Activated naive CD4-positive, alpha-beta T cell treated with anti-CD3 and anti-CD28 coated beads, Interleukin-2, amount 50 U/mL, for 24 hours (primary cell): ENCODE results near the gene PXMP4.
"Not testable (repeated sequence)": the region's sequence is repeated elsewhere in the genome, so short reads cannot be mapped to it uniquely, and the experiment has no call there.

Experiments used
- H3K27ac Mint-ChIP-seq: one replicate; pipeline ENCODE4 v1.8.0; 2021; ENCODE audit warnings: mild to moderate bottlenecking, mixed read lengths
- H3K27me3 Mint-ChIP-seq: one replicate; pipeline ENCODE4 v1.8.0; 2021; ENCODE audit warnings: mixed read lengths
- H3K36me3 Mint-ChIP-seq: one replicate; pipeline ENCODE4 v1.8.0; 2021; ENCODE audit warnings: mixed read lengths
- H3K4me1 Mint-ChIP-seq: one replicate; pipeline ENCODE4 v1.8.0; 2021; ENCODE audit warnings: mixed read lengths
- H3K4me3 Mint-ChIP-seq: one replicate; pipeline ENCODE4 v1.8.0; 2021; ENCODE audit warnings: mild to moderate bottlenecking, mixed read lengths
- H3K9me3 Mint-ChIP-seq: one replicate; pipeline ENCODE4 v1.8.0; 2021; ENCODE audit warnings: mixed read lengths

PXMP4 gene, protein sequence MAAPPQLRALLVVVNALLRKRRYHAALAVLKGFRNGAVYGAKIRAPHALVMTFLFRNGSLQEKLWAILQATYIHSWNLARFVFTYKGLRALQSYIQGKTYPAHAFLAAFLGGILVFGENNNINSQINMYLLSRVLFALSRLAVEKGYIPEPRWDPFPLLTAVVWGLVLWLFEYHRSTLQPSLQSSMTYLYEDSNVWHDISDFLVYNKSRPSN

DNA sequence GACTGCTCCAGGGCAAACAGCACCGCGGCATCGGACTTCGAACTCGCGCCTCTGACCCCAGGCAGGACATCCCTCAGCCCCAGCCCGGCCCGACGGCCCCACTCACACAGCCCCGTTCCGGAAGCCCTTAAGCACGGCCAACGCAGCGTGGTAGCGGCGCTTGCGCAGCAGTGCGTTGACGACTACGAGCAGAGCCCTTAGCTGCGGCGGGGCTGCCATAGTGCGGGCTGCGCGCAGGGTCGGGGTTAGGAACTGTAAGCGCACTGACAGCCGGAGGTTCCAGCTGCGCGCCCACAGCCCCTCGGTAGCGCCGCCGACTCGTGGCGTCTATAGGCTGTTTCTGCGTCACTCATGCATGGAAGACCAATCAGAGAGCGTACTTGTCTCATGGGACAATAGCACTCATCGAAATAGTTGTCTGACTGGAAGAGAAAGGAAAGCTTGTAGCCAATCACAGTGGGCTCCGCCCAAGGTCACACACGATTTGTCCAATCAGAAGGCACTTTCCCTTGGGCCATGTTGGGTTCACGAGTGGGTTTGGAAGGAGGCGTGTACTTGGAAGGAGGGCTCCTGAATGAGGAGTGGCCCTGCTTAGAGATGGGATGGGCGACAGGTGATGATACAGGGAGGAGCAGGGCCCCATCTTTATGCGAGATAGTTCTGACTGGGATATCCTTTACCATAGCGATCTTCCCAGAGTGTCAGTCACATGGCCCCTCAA lies at the start of gene PXMP4:
Gene PXMP4 (minus strand): TSS at position 322 of the 721 bp plus-strand sequence. CDS start 103 bp downstream, at position 219.
- Mint-ChIP-seq H3K27me3 (no peaks in the 10 kb centered on the region), H3K9me3 (no peaks in the 10 kb centered on the region), H3K4me1 (peaks cover 35% of the 10 kb centered on the region), H3K36me3 (peaks cover 2% of the 10 kb centered on the region), H3K27ac (peak within 1 kb of the TSS; percentile 87), H3K4me3 (peak within 1 kb of the TSS; percentile 87)

DNA sequence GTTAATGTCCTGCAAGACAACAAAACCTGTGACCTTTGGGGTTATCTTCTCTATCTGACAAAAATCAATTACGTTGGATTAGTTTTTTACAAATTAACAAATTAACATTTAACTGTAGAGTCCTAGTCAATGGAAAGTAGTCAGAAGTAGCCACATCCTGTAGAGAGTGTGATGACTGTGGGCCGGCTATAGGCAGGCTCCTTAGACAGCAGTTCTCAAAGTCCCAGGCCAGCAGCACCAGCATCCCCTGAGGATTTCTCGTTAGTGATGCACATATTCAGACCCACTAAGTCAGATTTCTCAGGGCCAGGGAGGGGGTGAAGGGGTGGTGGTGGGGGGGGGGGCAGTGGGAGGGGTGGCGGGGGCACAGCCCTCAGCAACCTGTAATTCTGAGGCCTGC lies 48.9 kb upstream of the PXMP4 start:
- no peak overlapping the region for H3K27ac Mint-ChIP-seq

DNA sequence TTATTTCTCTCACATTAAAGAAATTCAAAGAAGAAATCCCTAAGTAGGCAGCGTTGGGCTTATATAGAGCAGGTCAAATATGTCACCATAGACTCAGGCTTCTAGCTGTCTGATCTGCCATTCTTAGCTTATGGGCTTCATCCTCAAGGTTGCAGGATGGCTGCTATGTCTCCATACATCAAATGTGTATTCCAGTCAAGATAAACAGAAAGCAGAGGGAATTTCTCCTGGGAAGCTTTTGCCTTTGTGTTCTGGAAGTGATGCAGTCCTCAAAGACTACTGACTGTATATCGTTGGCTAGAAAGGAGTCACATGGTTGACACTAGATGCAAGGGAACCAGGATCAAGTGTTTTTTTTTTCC lies 47.6 kb upstream of the PXMP4 start:
- no peak overlapping the region for H3K4me3 Mint-ChIP-seq
- H3K36me3 Mint-ChIP-seq = peaks cover 10% of the 10 kb centered on the region
- no peaks in the 10 kb centered on the region for H3K9me3 Mint-ChIP-seq
- H3K4me1 Mint-ChIP-seq = no peaks in the 10 kb centered on the region
- no peaks in the 10 kb centered on the region for H3K27me3 Mint-ChIP-seq
- H3K27ac Mint-ChIP-seq = no peak overlapping the region

More for the DNA sequence above, 48.9 kb upstream of the PXMP4 start:
- H3K36me3 Mint-ChIP-seq = peaks cover 13% of the 10 kb centered on the region
- H3K27me3 Mint-ChIP-seq = no peaks in the 10 kb centered on the region
- no peak overlapping the region for H3K4me3 Mint-ChIP-seq
- H3K9me3 Mint-ChIP-seq = no peaks in the 10 kb centered on the region
- H3K4me1 Mint-ChIP-seq = no peaks in the 10 kb centered on the region

DNA sequence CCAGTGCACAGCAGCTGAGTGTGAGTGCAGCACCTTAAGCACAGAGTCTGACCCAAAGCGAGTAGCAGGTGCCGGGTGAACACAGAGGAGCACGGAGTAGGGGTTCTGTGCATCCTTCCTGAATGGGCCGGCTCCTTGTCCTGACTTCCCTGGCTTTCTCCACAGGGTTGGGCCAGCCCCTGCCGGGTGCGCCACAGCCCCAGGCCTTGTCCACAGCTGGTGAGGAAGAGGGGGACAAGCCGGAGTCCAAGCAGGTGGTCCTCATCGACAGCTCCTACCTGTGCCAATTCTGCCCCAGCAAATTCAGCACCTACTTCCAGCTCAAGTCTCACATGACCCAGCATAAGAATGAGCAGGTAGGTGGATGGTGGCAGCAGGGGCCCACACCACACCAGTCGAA lies 46.6 kb upstream of the PXMP4 start:
- Mint-ChIP-seq H3K27me3 (no peaks in the 10 kb centered on the region), H3K9me3 (no peaks in the 10 kb centered on the region), H3K4me1 (no peaks in the 10 kb centered on the region), H3K4me3 (no peak overlapping the region), H3K27ac (no peak overlapping the region), H3K36me3 (peaks cover 10% of the 10 kb centered on the region)

DNA sequence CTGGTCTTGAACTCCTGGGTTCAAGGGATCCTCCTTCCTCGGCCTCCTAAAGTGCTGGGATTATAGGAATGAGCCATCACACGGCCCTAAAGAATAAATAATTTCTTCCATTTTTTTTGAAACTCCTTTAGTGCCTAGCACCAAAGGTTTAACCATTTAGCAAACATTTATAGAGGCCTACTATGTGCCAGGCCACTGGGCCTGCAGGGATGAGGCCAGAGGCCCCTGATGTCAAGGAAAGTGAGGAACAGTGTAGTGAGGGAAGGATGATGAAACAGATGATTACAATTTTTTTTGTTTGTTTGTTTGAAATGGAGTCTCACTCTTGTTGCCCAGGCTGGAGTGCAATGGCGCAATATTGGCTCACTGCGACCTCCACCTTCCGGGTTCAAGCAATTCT lies 45.5 kb upstream of the PXMP4 start:
- Mint-ChIP-seq H3K27ac (peak overlapping the region; percentile 30), H3K36me3 (peaks cover 10% of the 10 kb centered on the region), H3K4me3 (no peak overlapping the region), H3K9me3 (no peaks in the 10 kb centered on the region), H3K27me3 (no peaks in the 10 kb centered on the region), H3K4me1 (no peaks in the 10 kb centered on the region)

DNA sequence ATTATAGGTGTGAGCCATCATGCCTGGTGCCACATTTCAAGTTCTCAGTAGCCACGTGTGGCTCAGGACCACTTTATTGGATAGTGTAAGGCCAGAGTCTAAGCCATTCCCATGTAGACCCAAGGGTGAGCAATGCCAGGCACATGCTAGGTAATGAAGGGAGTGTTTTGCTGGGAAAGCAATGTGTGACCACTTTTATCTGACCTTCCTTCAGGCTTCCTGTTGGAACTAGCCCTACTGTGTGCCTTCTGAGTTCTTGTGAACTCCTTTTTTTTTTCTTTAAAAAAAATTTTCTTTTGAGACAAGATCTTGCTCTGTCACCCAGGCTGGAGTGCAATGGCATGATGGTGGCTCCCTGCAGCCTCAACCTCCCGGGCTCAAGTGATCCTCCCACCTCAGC lies 45.0 kb upstream of the PXMP4 start:
- H3K4me1 Mint-ChIP-seq = no peaks in the 10 kb centered on the region
- no peak overlapping the region for H3K4me3 Mint-ChIP-seq
- H3K27me3 Mint-ChIP-seq = no peaks in the 10 kb centered on the region
- peak overlapping the region; percentile 30 for H3K27ac Mint-ChIP-seq
- peaks cover 10% of the 10 kb centered on the region for H3K36me3 Mint-ChIP-seq
- H3K9me3 Mint-ChIP-seq = no peaks in the 10 kb centered on the region

DNA sequence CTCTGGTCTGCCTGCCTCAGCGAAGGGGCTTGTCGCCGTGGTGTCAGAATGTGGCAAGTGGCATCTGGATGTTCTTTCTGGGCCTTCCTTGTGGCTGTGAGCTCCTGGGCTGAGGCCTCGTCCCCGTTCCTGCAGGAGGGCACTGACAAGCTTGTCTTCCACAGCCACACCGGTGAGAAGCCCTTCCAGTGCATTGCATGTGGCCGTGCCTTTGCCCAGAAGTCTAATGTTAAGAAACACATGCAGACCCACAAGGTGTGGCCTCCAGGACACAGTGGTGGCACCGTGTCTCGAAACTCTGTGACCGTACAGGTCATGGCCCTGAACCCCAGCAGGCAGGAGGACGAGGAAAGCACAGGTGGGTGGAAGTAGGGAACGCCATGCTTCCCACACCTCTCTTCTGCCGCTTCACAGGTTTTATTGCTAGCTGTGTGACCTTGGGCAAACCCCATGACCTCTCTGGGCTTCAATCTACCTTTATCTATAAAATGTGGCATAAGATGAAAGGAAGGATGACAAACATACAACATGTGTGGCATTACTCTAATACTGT lies 41.7 kb upstream of the PXMP4 start:
- no peaks in the 10 kb centered on the region for H3K27me3 Mint-ChIP-seq
- H3K27ac Mint-ChIP-seq = no peak overlapping the region
- H3K4me3 Mint-ChIP-seq = no peak overlapping the region
- H3K36me3 Mint-ChIP-seq = peaks cover 24% of the 10 kb centered on the region
- H3K9me3 Mint-ChIP-seq = no peaks in the 10 kb centered on the region
- H3K4me1 Mint-ChIP-seq = no peaks in the 10 kb centered on the region

DNA sequence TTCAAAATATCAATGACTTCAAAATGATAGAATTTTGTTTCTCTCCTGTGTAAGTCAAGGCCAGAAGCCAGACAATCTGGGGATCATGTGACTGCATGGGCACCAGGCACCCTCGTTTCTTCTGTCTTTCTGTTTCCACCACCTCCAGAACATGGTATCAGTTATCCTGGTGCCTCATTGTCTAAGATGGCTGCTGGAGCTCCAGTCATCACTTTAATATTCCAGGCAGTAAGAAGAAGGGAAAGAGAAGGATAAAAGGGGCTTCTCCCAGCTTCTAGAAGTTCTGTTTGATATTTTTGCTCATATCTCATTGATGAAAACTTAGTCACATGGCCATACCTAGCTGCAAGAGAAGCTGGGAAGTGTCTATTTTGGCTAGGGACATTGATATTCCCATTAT lies 37.3 kb upstream of the PXMP4 start:
- Mint-ChIP-seq H3K4me3 (no peak overlapping the region), H3K36me3 (peaks cover 27% of the 10 kb centered on the region), H3K4me1 (peaks cover 7% of the 10 kb centered on the region), H3K27ac (no peak overlapping the region), H3K9me3 (no peaks in the 10 kb centered on the region), H3K27me3 (no peaks in the 10 kb centered on the region)

DNA sequence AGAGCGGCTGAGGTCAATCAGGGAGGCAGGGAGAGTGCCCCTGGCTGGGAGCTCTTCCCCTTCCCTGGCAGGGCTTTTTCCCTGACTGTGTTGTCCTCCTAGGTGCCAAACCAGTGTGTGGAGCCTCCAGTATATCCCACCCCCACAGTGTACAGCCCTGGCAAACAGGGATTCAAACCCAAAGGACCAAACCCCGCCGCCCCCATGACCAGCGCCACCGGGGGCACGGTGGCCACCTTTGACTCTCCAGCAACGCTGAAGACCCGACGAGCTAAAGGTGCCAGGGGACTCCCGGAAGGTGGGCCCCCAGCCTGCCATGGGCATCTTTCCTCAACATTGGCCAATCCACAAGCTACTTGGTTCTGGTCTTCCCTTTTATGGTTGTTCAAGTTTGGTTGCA lies 36.9 kb upstream of the PXMP4 start:
- no peaks in the 10 kb centered on the region for H3K27me3 Mint-ChIP-seq
- H3K9me3 Mint-ChIP-seq = no peaks in the 10 kb centered on the region
- peaks cover 7% of the 10 kb centered on the region for H3K4me1 Mint-ChIP-seq
- peaks cover 25% of the 10 kb centered on the region for H3K36me3 Mint-ChIP-seq
- H3K27ac Mint-ChIP-seq = no peak overlapping the region
- no peak overlapping the region for H3K4me3 Mint-ChIP-seq

DNA sequence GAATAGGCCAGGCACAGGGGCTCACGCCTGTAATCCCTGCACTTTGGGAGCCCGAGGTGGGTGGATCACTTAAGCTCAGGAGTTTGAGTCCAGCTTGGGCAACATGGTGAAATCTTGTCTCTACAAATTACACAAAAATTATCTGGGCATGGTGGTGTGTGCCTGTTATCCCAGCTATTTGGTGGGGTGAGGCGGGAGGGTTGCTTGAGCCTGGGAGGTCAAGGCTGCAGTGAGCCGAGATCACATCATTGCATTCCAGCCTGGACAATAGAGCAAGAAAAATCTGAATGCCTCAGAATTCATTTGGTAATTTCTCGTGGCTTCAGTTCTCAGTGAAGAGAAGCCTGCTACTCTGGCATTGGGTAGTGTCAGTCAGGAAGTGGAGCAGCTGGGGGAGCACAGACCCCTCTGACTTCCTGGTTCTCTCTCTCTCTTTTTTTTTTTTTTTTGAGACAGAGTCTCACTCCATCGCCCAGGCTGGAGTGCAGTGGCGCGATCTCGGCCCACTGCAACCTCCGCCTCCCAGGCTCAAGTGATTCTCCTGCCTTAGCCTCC lies 35.9 kb upstream of the PXMP4 start:
- H3K4me1 Mint-ChIP-seq, H3K27me3 Mint-ChIP-seq, H3K9me3 Mint-ChIP-seq, H3K27ac Mint-ChIP-seq, H3K4me3 Mint-ChIP-seq: not testable (repeated sequence)
- peaks cover 22% of the 10 kb centered on the region for H3K36me3 Mint-ChIP-seq

DNA sequence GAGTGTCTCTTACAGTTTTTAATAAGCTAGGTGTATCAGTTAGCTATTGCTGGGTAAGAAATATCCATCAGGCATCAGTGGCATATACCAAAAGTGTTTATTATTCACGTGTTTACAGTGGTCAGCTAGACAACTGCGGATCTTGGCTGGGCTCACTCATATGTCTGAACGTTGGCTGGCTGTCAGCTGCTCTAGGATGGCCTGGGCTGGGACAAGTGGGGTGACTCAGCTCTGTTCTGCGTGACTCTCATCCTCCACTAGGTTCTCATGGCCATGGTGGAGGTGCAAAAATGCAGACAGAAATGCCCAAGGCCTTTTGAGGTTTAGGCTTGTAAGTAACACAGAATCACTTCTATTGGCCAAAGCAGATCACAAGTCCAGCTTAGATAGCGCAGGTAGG lies 33.7 kb upstream of the PXMP4 start:
- Mint-ChIP-seq H3K9me3 (no peaks in the 10 kb centered on the region), H3K4me3 (no peak overlapping the region), H3K27ac (no peak overlapping the region), H3K36me3 (peaks cover 21% of the 10 kb centered on the region), H3K4me1 (peaks cover 7% of the 10 kb centered on the region), H3K27me3 (no peaks in the 10 kb centered on the region)

DNA sequence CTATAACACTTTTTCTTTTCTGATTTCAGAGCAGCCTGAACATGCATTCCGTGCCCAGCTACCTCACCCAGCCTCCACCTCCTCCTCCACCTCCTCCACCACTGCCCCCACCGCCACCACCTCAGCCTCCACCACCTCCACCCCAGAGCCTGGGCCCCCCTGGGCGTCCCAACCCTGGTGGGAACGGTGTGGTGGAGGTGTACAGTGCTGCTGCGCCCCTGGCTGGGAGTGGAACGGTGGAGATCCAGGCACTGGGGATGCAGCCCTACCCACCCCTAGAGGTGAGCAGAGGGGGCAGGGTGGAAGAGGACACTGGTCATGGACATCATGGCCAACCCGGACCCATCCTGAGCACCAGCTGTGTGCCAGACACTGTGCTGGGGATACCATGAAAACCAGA lies 33.0 kb upstream of the PXMP4 start:
- Mint-ChIP-seq H3K27ac (no peak overlapping the region), H3K4me3 (no peak overlapping the region), H3K9me3 (no peaks in the 10 kb centered on the region), H3K27me3 (no peaks in the 10 kb centered on the region), H3K36me3 (peaks cover 19% of the 10 kb centered on the region), H3K4me1 (peaks cover 7% of the 10 kb centered on the region)

DNA sequence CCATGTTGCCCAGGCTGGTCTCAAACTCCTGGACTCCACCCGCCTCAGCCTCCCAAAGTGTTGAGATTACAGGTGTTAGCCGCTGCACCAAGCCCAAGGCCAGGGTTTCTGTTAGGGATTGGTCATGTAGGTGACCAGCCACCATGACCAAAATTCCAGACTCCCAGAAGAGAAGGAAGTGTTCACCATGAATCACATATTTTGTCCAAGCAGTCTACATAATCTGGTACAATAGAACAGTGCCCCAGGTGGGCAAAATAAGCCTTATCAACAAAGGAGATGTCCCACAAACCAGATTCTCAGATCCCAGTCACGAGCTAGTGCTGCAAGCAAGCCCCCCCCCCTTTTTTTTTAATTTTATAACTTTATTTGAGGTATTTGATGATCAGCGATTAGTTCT lies 31.7 kb upstream of the PXMP4 start:
- Mint-ChIP-seq H3K4me1 (peaks cover 7% of the 10 kb centered on the region), H3K27me3 (no peaks in the 10 kb centered on the region), H3K36me3 (peaks cover 10% of the 10 kb centered on the region), H3K9me3 (no peaks in the 10 kb centered on the region), H3K4me3 (no peak overlapping the region), H3K27ac (no peak overlapping the region)

DNA sequence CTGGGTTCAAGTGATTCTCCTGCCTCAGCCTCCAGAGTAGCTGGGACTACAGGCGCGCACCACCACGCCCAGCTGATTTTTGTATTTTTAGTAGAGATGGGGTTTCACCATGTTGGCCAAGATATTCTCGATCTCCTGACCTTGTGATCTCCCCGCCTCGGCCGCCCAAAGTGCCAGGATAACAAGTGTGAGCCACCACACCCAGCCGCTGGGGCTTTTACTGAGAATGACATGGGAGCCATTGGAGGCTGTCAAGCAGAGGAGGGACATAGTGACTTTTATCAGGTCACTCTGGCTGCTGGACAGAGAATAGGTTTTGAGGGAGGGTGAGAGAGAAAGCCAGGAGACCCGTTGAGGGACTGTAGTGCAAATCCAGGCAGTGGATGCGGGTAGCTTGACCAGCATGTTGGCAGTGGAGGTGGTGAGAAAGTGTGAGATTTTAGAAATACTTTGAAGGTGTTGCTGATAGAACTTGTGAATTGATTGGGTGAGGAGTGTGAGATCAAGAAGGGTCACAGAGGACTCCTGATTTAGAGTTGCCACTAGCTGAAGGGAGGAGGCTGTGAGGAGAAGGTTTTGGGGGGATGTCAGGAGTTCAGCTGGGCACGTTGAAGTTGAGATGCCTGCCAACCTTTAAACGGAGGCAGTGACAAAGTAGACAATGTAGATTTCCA lies 26.4 kb upstream of the PXMP4 start:
- Mint-ChIP-seq H3K27ac (no peak overlapping the region), H3K4me1 (no peaks in the 10 kb centered on the region), H3K36me3 (peaks cover 10% of the 10 kb centered on the region), H3K27me3 (no peaks in the 10 kb centered on the region), H3K4me3 (no peak overlapping the region), H3K9me3 (no peaks in the 10 kb centered on the region)

DNA sequence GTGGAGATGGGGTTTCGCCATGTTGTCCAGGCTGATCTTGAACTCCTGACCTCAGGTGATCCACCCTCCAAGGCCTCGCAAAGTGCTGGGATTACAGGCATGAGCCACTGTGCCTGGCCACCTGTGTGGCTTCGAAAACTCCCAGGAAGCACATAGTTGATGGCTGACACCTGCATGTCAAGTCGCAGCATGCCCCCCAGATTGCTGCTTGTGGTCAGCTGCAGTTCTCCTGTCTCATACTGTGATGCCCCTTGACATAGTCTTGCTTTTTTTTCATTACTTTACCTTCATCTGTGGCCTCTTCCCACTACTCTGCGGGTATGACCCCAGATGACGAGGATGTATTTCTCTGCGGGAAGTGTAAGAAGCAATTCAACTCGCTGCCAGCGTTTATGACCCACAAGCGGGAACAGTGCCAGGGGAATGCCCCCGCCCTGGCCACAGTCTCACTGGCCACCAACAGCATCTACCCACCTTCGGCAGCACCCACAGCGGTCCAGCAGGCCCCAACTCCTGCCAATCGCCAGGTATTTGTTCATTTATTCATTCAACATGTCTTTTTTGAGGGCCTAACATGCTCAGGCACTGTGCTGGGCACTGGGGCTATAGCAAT lies 24.8 kb upstream of the PXMP4 start:
- no peaks in the 10 kb centered on the region for H3K27me3 Mint-ChIP-seq
- no peak overlapping the region for H3K27ac Mint-ChIP-seq
- no peaks in the 10 kb centered on the region for H3K4me1 Mint-ChIP-seq
- H3K36me3 Mint-ChIP-seq = peaks cover 10% of the 10 kb centered on the region
- H3K9me3 Mint-ChIP-seq = no peaks in the 10 kb centered on the region
- H3K4me3 Mint-ChIP-seq = no peak overlapping the region
